HG03159 (cell line): ENCODE data around the gene TIGD4.
"Not testable (repeated sequence)": the region's sequence is repeated elsewhere in the genome, so short reads cannot be mapped to it uniquely, and the experiment has no call there.

Experiments
- ATAC-seq: cut with Tn5 transposase; IDR thresholded peaks from one replicate; pipeline ENCODE4 v1.9.1; 2021; ENCODE audit warnings: mild to moderate bottlenecking, moderate library complexity; ENCODE audit not compliant: unreplicated experiment

TIGD4 gene

DNA sequence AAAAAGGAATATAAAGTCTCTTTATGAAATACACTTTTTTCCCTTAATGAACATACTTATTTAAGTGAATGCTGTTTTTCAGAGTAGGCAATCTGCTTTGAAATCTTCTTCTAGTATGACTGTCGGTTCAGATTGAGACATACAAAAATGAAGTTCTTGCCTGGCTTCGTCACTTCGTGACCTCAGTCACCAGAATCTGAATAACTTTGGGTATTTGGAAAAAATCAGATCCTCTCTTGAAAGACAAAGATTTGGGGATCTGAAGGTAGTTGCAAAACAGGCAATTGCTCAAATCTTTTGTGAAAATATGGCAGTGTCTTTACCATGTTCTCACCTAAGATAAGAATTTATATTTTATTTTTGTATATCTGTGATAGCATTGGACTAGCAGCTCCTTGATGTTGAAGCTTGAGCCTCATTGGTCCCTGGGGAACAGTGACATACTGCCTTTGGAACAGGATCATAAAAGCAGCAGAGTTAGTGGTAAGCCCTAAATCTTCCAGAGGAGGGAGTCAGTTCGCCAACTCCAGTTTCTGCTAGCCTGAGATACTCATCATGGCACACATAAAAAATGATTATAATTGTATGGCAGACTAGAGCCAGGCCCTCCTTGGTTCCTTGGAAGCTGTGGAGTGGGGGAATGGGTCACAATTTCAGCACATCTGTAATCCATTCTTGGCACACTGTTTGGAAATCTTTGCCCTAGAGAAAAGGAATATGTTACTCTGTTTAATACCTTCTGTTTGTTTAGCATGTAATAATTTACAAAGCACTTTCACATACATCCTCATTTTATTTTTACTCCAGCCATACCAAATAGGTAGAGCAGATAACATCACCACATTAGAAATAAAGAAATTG lies 5.2 kb upstream of the TIGD4 start:
- no peak for ATAC-seq

DNA sequence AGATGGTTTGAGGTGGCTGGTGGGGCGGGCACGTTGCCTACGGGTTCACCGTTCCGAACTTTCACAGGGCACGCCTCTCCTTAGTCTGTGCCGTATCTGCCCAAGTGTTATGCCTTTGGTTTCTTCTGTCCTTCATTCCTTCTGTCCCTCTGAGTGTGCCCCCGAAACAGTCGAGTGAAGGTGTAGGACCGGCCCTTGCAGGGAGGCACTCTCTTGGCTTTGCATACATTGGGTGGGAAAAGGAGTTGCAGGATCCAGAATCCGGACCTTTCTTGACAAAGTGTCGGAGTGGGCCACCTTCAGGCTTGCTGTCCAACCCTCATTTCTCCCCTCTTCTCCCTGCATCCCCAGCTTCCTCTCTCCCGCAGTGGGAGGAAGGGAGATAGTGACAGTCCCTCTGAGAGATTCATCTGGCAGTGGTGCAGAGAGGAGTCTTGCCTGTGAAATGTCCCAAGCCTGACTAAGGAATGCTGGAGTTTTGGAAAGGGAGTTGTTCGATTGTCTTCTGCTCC lies 793 bp upstream of the TIGD4 start:
- peak; percentile 29 for ATAC-seq

DNA sequence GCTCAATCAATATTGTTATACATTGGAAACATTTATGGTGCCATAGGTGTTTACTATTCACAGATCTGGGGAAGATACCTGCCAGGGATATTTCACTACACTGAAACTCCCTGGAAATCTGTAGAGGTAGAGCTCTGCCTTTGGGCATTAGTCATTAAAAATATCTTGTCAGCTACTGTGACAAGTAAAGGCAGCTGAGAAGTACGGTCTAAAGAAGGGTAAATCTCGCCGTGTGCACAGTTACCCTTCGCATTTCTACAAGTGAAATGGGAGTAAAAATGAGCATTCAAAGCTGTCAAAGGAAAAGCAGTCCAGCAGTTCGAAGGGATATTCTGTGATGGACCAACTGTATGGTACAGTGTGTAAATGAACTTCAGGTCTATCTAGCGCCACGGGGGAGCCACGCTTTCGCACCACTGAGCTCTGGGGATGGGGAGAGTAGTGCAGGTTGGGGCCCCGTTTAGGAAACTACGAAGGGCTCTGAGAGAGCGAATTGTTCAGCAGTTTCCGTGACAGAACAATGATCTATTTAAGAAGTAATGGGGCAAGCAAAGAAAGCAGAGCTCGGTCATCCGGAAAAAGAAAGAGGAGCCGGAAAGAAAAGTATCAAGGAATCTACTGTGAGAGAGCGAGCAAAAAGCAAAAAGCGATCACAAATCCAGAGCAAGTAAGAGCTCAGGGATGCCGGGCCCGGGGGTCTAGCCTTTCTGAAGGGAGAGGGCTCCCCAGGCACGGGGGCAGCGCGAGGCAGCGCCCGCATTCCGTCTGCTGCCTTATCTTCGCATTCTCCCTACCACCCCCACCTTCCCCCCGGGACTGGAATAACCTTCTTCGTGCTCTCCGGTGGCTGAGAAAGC lies 646 bp downstream of the TIGD4 start:
- peak; percentile 20 for ATAC-seq

DNA sequence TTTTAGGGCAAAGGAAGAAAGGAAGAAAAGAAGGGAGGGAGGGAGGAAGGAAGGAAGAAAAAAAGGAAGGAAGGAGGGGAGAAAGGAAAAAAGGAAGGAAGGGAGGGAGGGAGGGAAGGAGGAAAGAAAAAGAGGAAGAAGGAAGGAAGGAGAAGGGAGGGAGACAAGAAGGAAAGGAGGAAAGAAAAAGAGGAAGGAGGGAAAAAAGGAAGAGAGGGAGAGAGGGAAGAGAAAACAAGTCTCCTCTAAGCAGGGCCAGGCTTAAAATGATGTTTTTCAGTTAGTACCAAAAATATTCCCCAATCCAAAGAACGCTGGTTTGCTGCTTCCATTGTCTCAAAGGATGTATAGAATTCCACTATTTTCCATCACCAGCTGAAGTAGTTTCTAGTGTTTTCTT lies 2.0 kb downstream of the TIGD4 start:
- no peak for ATAC-seq

DNA sequence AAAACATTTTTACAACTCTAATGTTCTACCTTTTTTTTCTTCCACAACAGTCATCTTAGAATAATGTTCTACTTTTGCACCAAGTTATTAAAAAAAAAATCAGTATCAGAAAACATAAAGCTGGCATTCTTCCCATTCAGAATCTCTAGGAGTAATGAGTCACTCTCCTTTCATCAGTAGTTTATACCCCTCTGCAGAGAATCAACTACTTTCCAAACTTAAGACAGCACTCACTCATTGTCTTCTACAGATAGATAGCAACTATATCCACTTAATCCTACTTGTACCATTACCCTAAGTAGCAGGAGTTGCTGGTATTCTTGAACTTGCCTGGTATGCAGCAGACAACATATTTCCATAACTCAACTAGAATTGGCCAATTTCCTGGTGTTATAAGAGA lies 3.2 kb downstream of the TIGD4 start:
- ATAC-seq, result no peak

DNA sequence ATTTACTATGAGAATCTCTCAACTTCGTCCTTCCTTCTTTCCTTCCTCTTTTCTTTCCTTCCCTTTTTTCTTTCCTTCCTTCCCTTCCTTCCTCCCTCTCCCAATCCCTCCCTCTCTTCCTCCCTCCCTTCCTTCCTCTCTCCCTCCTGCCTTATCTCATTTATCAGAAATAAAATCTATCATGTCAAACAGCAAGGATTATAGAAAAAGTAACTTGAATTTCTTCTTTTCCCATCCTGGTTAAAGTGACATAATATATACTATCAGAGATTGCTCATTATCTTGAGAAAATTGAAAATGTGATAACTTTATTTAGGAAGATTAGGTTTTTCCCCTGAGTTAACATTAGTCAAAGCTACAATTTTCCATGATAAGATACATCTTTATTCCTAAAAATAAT lies 5.6 kb downstream of the TIGD4 start:
- no peak for ATAC-seq

DNA sequence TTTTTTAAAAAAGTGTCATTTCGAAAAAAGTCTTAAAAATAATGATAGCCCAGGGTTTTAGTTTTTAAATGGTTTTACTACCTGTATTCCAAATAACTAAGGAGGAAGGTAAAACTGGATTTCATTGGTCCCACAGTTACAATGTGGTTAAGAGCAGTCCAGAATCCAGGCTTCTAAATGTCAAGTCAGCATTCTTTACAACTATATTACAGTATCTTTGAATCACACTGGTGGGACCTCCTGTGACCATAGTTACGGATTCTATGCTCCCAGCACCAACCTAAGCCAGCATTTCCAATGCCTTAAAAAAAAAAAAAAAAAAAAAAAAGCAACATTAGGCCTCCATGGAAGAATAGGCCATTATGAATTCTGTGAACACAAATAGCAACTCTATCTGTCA lies 6.2 kb downstream of the TIGD4 start:
- ATAC-seq, result no peak

DNA sequence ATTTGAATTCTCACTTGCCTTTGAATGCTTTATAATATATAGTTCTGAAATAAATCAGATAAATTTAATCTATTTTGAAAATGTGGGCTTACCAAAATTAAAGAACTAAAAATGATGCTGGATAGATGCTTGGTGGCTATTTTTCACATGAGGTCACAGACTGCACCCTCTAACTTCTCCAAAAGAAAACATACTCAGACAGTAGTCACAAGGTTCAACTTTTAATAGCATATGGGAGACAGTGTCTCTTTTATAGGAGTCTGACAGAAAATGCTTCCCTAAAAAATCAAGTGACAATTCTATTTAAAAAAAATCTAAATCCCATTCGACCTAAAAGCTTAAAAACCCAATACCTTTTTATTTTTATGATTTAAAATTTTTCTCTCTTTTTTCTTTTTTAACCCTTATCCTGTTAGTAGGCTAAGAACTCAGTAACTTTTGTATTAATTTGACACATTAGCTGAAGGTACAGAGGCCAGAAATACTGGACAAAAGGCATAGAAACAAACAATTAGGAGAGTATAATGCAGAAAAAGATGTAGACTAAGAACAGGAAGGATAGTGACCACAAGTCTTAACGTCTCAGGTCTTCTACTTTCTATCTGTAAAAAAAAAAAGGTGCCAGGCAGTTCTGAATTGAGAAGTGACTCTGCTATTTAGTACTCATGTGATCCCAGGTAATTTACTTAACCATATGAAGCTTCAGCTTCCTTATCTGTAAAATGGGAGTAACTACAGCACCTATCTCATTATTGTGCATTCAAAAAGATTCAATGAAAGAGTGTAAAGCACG lies 7.6 kb downstream of the TIGD4 start:
- no peak for ATAC-seq

DNA sequence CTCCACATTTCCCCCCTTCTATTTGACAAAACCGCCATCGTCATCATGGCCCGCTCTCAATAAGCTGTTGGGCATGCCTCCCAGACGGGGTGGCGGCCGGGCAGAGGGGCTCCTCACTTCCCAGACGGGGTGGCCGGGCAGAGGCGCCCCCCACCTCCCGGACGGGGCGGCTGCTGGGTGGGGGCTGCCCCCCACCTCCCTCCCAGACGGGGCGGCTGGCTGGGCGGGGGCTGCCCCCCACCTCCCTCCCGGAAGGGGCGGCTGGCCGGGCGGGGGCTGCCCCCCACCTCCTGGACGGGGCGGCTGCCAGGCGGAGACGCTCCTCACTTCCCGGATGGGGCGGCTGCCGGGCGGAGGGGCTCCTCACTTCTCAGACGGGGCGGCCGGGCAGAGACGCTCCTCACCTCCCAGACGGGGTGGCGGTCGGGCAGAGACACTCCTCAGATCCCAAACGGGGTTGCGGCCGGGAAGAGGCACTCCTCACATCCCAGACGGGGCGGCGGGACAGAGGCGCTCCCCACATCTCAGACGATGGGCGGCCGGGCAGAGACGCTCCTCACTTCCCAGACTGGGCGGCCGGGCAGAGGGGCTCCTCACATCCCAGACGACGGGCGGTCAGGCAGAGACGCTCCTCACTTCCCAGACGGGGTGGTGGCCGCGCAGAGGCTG lies 14.3 kb downstream of the TIGD4 start:
- not testable (repeated sequence) for ATAC-seq

DNA sequence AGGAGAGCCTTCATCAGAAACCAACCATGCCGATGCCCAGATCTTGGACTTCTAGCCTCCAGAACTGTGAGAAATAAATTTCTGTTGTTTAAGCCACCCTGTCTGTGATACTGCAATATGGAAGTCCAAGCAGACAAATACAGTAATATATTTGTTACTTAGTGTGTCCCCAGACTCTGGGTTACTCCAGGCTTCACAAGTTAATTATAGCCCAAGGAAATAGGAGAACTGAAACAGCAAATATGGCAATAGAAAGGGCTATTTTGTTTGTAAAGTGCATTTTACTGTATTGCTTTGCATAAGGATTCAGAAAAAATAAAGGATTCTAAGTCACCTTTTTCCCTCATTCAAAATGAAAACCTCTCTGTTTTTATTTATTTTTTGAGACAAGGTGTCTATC lies 15.7 kb downstream of the TIGD4 start:
- no peak for ATAC-seq

DNA sequence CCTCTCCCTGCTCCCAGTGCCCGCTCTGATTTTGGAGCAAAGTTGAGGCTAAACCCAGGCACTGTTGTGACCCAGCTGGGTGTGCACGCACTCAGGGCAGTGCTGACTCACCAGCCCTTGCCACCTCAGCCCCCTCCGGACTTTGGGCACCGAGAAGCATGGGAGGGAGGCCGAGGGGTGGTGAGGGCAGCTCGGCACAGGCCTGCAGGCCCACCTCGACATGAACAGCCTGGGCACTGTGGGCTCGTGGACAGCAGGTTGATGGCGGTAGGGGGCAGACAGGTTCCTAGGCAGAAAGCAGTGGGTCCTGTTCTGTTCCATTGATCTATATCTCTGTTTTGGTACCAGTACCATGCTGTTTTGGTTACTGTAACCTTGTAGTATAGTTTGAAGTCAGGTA lies 30.9 kb downstream of the TIGD4 start:
- no peak for ATAC-seq

DNA sequence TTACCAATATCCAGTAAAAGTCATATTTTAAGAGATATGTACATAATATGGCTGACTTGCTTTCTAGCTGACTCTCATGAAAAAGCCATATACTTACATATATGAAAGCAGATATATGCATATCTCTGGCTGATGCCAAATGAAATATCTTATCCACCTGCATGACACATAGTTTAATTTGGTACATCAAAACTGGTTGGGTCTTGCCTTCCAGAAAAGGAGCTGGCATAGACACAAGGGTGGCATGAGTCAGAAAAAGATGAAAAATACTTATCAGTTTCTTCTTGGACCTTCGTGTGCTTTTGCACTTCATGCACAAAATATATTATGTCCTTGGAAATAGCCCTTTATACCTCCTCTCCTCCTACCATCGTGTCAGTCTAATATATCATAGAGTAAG lies 32.1 kb downstream of the TIGD4 start:
- ATAC-seq, result no peak

DNA sequence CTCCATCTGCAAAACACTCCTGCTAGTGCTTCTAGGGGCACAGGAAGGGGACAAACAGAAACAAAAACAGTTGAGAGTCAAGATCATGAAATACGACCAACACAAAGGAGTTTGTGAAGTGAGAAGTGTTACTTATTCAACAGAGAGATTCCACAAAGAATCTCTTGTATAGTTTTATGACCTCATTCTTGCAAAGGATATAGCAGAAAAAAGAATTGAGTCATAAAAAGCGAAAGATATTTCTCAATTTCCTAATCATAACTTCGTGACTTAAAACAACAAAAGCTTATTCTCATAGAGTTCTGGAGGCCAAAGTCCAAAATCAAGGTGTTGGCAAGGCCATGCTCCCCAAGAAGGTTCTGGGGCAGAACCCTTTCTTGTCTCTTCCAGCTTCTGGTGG lies 40.7 kb downstream of the TIGD4 start:
- no peak for ATAC-seq

DNA sequence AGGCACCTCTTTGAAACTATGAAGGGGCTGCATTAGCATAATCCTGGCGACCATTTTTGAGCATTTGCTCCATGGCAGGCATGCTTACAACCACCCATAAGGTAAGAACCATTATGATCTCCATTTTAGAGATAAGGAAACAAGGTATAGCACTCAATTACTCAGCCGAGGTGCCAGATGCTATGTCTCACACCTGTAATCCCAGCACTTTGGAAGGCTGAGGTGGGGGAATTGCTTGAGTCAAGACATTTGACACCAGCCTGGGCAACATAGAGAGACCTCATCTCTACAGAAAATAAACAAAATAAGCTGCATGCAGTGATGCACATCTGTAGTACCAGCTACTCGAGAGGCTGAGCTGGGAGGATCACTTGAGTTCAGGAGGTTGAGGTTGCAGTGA lies 43.6 kb downstream of the TIGD4 start:
- no peak for ATAC-seq

DNA sequence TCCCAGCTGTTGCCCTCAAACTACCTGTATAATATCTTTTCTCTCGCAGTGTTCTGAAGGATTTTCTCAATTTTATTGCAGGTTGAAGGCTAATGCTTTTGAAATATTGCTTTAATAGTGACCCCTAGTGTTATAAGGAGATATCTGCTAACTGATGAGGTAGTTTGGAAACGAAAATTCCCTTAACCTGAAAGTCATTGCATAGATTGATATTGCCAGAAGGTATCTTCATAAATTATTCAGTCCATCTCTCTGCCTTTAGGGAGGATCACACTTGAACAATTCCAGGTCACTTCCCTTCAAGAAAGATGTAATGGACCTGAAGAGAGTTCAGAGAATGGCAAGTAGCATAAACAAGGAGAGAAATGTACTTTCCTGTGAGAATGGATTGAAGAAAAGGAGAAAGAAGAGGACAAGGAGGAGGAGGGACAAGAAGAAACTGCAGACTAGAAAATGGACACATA lies 44.1 kb downstream of the TIGD4 start:
- no peak for ATAC-seq

DNA sequence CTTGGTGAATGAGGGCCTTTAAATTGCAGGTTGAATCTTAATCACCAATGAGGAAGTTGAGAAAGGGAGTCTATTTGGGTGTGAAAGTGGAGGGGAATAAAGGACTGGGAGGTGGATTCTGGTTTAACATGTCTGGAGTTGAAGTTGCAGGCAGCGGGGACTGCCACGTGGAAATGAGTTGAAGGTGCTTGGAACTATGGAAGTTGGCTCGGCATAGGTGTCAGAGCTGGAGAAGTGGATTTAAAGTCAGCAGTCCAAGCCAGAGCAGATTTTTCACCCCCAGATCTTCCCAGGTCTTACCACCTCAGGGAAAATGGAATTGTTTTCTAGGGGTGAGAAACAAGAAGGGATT lies 44.9 kb downstream of the TIGD4 start:
- no peak for ATAC-seq

DNA sequence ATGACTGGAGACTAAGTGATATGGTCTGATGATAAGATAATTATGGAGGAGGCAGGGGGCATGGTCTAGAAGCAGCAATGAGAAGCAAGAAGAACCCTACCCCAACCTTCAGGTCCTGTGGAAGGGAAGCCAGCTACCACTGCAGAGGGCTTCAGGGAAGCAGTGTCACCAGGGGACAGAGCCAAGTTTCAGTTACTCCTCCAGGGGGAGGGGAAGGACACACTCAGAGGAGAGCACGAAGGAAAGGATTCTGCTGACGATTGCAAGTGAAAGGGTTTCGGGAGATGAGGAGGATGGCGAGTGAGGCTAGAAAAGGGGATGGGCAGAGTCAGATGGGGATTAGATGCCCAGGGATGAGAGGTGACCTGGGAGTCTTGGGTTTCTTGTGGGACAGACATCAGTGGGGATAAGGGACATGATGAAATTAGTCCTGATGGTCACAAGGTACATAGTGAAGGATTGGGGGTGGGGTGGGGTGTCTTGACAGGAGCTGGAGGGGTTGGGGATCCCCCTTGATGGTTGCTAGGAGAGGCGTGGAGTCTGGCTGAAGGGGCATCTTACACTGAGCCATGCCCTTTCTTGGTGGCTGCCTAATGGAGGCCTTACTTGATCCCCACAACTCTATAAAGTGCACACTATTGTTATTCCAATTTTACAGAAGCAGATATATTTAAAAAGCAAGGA lies 45.4 kb downstream of the TIGD4 start:
- no peak for ATAC-seq

DNA sequence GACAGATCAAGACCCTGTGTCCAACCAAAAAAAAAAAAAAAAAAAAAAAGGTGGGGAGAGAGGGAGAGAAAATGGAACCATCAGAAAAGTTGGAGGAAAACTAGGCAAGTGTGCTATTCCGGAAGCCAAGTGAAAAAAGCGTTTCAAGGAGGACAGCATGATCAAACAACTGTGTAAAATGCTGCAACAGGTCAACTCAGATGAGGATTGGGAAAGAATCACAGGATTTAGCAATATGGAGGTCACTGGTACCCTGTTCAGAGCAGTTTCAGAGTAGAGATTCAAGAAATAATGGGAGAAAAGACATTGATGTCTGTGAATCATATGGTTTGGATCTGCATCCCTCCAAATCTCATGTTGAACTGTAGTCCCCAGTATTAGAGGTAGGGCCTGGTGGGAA lies 47.5 kb downstream of the TIGD4 start:
- no peak for ATAC-seq

DNA sequence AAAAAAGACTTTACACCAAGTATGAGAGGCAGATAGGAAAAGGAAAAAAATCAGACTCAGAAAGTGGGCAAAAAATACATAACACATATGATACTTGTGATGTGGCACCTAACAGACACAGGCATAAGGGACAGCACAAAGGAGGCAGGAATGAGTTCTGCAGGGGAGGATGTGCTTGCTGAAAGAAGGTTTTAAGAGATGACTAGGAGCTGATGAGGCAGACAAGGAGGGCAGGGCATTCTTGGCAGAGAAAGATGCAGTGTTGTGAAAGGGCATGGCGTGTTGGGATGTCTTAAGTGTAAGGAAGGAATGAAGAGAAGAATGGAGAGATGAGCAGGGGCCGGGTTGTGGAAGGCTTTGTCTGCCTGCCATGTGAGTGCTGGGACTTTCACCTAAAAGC lies 50.1 kb downstream of the TIGD4 start:
- no peak for ATAC-seq

DNA sequence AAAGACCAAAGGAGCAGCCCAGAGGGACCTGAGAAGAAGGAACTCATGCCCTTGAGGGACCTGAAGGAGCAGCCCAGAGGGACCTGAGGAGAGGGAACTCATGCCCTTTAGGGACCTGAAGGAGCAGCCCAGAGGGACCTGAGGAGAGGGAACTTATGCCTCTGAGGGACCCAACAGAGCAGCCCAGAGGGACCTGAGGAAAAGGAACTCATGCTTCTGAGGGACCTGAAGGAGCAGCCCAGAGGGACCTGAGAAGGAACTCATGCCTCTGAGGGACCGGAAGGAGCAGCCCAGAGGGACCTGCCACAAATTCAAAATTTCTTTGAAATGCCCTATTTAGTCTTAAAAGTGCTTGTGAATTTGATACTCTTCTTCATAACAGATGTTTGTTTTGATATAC lies 51.2 kb downstream of the TIGD4 start:
- no peak for ATAC-seq
